GM11168 (cell line): ENCODE results near the gene ERFL.
"Not testable (repeated sequence)": the region's sequence is repeated elsewhere in the genome, so short reads cannot be mapped to it uniquely, and the experiment has no call there.

Source experiments
- in situ Hi-C: fragments of 300-500 bp; cut with MboI; formaldehyde crosslinking; loops from one replicate; pipeline ENCODE4 v1.12.0; 2022; ENCODE audit warnings: low sequenced_read_pairs; ENCODE audit not compliant: unreplicated experiment

Gene ERFL

DNA sequence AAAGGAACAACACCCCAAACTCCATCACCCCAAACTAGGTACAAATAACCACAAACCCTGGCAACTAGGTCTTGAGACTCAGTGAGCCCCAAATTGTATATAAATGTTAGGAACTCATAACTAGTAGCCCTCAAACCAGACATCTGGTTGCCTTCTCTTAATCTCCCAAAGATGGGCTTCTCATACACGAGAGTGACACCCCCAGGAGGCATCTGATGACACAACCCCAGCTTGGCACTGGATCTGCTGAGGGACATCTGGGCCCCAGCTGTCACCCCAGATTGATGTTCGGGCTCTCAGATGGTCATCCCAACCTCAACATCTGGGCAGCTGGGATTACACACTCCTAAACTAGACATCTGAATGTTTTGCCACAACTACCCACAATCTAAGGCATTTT lies 16.1 kb upstream of the ERFL start:
- in situ Hi-C loops: no loop called here

DNA sequence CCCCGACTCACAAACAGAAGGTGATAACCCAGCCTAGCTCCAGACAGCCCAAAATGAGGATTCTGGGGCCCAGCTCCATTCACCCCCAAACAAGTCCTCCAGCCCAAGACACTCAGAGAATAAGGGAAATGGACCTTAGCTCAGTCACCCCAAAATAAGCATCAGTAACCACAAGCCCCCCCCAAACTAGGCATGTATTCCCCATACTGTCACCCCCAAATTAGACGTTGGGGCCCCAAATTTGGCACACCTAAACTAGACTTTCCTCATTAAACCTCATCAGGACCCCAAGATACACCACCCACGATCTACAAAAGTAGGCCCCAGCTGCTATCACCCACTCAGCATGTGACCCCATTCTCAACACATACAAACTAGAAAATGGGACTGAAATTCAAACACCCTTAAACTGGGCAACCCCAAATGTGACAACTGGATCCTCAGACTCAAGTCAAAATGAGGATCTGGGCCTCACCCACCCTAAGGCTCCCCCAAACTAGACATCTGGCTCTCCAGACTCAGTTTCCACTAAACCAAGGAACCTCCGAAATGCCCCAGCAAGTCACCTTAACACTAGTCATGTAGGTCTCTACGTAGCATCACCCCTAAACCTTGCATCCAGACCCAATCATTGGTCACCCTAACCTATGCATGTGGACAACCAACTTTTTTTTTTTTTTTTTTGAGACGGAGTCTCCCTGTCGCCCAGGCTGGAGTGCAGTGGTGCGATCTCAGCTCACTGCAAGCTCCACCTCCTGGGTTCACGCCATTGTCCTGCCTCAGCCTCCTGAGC lies 13.4 kb upstream of the ERFL start:
- in situ Hi-C loops: no loop called here

DNA sequence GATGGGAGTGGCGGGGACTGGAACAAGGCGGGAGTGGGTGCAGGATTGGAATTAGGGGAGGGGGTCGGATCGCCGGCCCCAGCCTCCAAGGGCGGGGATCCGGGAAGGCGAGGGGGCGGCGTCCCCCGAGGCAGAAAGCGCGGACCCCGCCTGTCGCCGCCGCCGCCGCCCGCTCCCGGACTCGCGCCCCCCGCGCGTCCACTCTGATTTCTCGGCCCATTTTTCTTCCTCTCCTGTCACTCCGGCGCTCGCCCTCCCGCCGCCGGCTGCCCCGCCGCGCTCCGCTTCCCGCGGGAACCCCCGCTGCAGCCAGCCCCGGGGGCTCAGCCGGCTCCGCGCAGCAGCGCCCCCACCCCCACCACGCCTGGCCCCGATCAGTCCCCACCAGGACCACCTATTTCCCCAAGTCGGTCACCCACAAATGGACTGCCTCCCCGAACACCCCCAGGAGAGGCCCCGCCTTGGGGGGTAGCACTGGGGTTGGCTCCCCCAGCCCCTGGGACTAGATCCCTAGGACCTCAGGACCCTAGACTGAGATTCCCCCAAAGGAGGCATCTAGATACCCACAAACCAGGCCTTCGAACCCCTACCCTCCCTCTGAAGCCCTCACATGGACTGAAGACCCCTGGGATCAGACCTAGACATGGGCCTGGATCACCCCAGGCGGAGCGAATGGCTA lies 12.6 kb upstream of the ERFL start:
- in situ Hi-C loops: no loop called here

DNA sequence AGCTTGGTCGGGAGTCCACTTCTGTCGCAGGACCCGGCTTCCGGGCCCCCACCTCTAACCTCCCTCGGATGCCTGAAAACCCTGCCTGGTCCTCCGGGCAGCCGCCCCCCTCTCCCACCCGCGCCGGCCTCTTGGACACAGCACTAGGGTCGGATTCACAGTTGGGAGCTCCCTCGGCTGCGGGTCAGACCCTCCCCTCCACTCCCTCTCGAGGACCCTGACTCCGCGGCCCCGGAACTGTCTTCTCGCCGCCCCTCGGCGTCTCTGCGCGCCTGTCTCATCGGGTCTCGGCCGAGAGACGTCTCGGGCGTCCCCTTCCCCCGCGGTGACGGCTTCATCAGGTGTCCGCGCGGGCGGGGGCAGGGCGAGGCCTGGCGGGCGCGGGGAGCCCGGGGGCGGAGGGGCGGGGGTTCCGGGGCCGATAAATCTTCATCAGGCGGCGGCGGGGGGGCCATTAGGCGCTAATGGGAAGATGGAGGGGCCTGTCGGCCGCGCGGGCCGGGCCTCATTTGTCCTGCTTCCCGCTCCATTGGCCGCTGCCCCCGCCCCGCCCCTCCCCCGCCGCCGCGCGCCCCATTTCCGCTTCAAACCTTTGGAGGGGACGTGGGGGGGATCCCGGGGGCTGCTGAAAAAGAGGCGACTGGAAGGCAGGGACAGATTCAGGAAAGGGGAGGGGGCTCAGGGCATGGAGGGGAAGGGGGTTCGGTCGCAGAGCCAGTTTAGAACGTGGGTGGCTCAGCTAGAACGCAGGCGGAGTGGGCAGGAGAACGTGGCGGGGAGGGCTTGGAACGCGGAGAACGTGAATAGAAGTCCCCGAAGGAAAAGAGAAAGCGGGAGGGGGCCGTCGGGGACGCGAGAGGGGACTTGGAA lies 11.8 kb upstream of the ERFL start:
- in situ Hi-C loops: no loop called here

DNA sequence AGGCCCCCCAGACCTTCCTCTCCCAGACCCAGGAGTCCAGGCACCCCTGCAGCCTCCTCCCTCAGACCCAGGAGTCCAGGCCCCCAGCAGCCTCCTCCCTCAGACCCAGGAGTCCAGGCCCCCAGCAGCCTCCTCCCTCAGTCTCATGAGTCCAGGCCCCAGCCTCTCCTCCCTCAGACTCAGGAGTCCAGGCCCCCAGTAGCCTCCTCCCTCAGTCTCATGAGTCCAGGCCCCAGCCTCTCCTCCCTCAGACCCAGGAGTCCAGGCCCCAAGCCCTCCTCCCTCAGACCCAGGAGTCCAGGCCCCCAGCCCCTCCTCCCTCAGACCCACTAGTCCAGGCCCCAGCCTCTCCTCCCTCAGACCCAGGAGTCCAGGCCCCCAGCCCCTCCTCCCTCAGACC lies 11.0 kb upstream of the ERFL start:
- in situ Hi-C loops: not testable (repeated sequence)

DNA sequence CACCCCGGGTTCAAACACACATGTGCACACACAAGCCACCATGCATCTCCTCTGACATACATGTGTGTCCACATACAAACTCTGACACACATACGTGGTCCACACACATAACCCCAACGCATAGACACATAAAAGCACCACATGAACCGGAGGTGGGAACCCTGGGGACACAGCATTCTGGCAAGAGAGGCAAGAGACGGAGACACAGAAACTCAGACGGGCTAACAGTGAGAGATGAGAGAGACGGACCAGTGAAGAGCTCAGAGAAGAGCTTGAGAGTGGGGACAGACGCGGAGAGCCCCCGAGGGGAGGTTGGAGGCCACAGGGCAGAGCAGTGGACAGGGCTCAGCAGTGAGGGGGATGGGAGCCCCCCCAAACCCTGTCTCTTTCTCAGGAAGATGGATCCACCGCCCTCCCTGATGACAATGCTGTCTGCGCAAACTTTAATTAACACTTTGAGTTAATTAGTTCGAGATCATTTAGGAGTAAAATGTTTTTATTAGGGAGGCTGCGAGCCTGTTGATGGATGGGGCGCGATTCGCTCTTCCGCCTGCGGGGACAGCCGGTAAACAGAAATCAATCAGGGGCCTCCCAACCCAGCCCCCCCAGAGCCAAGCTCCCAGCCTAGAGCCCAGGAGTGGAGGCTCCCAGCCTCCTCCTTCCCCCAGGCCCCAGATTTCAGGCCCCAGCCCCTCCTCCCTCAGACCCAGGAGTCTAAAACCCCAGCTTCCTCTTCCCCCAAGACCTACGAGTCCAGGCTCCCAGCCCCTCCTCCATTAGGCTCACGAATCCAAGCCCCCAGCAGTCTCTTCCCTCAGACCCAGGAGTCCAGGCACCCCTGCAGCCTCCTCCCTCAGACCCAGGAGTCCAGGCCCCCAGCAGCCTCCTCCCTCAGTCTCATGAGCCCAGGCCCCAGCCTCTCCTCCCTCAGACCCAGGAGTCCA lies 9.5 kb upstream of the ERFL start:
- in situ Hi-C loops: no loop called here

DNA sequence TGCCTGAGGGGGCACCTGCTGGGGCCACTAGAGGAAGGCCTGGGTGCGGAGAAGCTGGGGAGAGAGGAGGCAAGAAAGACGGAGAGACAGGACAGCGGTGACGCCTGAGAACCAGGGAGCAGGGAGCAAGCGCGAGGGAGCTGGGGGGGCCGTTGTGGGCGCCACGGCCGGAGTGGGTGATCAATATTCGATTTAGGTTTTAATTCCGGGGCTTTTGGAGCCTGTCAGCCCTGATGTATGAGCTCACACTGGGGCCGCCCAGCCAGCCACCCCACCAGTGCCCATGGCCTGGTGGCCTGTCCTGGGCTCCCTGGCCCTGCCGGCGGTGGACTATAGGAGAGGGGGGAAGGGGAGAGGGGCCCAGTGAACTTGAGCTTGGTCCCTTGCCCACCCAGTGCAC lies 8.7 kb upstream of the ERFL start:
- in situ Hi-C loops: no loop called here

DNA sequence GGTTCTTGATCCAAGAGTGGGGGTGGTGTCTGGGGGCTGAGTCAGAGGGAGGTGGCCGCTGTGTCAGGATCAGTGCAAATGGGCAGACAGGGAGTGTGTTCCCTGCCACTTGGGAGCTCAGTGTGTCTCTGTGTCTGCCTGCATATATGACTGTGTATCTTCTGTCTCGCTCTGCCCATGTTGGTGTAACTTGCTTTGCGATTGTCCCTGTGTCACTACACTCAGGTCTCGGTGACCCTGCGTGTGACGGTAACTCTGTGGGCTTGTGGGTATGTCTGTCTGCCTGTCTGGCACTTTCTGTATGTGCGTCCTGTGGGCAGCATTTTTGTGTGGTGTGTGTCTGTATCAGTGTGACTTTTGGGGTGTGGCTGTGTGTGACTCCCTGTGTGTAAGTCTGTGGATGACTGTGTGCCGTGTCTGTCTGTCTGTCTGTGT lies 8.2 kb upstream of the ERFL start:
- in situ Hi-C loops: no loop called here

DNA sequence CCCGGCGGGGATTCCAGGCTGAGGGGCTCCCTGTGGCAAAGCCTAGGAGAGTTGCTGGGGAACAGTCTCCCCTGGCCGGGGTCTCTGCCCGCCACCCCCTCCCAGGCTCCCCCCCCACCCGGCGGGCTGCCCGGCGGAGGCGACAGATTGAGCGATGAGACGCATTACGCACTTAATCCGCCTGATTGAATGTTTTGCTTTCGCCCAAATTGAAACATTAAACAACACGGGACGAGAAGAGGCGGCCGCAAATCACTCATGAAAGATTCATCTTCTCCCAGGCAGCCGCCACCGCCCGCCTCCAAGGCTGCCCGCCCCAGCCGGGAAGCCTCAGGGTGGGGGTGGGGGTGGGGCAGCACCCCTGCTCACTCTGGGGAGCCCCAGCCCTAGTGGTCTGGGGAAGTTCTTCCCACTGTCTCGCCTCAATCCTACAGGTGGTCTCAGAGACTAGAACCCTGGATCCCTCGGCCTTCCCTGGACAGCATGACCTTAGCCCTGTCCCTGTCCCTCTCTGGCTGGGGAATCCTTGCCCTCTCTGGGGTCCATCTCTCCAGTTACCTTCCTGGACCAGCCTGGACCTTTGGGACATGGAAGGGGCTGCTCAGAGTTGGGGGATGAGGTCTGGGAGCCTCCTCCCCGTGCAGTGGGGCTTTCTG lies 7.6 kb upstream of the ERFL start:
- in situ Hi-C loops: no loop called here

DNA sequence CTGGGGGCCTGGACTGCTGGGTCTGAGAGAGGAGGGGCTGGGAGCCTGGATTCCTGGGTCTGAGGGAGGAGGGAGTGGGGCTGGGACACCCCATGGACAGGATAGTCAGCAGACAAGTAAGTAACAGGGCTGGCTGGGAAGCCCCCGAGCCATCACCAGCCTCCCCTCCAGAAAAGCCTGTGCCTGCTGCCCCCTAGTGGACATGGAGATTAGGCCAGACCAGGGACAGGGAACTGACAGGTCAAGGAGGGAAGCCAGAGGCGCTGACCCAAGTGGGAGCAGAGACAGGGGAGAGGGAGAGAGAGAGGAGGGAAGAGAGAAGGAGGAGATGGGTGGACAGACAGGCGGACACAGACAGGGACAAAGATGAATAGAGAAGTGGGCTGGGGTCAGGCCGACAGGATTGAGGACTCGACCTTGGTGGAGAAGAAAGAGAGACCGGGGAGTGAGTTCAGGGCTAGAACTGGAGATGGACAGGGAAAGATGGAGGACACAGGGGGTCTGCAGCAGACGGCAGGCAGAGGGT lies 6.7 kb upstream of the ERFL start:
- in situ Hi-C loops: no loop called here

DNA sequence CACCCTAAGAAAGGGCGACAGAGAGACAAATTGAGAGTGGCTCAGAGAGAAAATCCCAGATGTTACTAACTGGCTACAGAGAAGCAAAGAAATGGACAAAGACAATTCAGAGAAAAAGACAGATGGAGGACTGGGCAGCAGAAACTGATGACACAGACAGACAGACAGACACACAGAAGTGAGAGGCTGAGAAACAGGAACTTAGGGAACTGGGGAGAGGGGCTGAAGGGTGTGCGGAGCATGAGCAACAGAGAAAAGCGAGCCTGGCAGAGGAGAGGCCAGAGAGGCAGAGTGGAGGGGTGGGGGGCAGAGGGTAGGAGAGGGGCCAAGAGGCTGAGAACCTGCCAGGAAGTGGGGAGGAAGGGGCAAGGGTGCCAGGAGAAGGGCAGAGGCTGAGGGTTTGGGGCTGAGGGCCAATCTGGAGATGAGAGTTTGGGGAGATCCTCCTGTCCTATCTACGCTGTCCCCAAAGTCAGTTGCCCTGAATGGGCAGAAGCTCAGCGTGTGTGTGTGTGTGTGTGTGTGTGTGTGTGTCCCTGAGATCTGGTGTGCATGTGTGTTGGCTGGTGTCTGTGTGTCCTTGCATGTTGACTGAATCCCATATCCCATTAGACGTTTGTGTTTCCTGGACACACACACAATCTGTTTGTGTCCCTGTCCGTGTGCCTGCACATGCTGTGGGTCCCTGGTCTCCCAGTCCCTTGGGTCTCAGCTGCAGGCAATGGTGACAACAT lies 5.6 kb upstream of the ERFL start:
- in situ Hi-C loops: no loop called here

DNA sequence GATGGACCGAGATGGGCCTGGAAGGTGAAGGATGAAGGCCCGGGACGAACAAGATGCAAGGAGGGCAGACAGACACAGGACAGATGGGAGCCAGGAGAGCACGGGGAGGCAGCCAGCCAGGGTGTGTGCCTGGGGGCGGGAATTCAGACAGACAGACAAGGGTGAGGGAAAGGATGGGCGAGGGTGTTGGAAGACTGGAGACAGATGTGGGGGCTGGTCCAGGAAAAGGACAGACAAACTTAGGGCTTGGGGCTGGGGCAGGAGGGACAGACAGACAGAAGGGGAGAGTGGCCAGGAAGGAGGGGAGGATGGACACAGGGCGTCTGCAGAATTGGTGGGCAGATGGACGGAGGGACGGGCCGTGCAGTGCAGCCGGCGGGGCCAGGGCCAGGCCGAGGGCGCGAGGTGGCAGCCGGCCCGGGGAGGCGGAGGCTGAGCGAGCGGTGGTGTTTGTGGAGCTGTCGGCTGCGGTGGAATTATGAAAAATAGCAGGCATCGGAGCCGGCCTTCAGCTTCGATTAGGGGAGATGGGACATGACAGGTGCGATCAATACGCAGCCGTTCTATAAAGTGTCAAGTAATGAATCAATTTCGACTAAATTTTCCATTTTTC lies 4.6 kb upstream of the ERFL start:
- in situ Hi-C loops: no loop called here

DNA sequence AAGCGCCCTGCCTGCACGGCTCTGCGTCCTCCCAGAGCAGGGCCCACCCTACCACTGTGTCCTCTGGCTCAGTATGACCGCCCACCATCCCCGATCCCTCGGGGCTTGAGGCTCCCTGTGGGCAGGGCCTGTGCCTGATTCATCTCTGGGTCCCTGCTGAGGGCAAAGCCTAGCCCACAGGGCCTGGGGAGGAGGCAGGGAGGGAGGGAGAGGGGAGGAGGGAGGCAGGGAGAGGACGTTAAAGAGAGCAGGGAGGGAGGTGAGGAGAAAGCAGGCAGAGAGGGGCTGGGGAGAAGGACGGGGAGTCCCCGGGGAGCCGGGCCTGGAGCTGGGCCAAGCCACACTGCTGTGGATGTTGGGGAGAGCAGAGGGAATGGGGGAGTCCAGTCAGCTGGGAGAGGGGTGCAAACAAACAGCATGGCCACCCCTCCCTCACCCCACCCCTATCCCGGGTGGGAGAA lies 4.0 kb upstream of the ERFL start:
- in situ Hi-C loops: no loop called here

DNA sequence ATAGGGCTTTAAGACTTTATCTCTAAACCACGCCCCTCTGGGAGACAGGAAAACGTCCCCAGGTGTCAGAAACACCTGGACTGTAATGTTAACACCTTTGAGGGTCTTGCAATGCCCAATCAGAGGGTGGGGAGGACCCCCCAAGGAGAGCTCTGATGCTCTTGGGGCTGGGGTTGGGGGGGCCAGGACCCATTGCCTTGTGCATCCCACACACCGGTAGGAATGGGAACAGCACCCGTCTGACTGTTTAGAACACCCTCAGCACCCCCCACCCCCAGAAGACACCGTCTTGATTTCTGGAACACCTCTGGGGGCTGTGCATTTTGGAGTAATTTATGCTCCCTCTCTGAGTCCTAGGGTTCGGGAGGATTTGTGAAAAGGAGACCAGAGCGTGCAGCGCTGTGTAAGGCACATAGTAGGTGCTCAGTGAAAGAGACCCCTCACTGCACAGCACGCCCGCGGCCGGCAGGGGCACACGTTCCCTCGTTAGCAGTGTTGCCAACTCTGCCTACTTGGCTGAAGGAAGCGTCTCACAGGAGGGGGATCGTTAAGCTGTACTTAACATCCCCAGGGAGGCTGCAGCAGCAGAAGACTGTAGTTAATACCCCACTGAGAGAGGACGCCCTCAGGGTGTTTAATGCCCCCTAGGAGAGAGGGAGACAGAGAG lies 2.8 kb upstream of the ERFL start:
- in situ Hi-C loops: no loop called here

DNA sequence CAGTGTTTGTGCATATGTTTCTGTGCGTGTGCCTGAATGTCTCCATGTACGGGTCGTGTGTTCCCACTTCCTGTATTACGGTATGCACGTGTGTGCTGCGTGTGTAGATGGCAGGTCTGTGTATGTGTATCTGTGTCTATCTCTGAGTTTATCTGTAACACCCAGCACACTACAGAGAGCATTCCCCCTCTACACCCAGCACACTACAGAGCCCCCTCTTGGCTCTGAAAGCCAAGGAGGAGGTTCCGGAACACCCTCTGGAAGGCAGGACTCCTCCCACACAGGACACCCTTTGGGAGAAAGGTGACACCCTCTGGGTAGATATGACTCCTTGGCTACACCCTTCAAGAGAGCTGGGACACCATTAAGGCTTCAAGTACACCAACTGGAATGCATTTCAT lies 2.1 kb upstream of the ERFL start:
- in situ Hi-C loops: no loop called here

DNA sequence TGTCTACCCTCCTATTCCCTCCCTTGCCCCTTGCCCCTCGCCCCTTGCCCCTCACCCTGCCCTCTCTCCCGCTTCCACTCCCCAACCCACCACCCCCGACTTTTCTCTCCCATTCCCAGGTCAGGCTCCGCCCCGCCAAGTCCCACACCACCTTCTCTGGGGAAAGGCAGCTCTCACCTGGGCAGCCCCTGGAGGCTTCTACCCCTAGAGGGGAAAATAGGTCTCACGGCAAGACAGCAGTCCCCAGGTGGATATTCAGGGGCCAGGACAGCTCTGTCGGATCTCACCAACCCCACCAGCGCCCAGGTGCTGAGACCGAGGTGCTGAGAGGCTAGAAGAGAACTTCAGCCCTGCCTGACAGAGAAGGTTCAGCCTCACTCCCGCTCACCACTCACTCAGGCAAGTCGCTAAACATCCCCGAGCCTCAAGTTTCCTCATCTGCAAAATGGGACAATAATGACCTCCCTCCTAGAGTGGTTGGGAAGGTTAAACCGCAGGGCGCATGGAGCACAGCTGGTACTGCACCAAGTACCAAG lies 1.4 kb upstream of the ERFL start:
- in situ Hi-C loops: no loop called here
